ENCODE data around the gene PPM1F.

The PPM1F gene

GRCh38 chr22:21951062-21951461, 1.6 kb downstream of the PPM1F start:
- Histone ChIP-seq H3K18ac (ENCODE audit: low read depth in 1 of 2, low read length in 2 of 2) (no peak overlapping the region), H4K8ac (ENCODE audit: low read length) (no peak overlapping the region), H3K4me3 (ENCODE audit: insufficient read depth in 1 of 2, low read depth in 1 of 2, low read length in 2 of 2) (no peak overlapping the region), H3K79me1 (replicated peaks; ENCODE audit: low read length, poor library complexity, severe bottlenecking) (peaks cover 28% of the 10 kb centered on the region), H3K4me1 (ENCODE audit: control insufficient read depth, insufficient read depth, low read depth, low read length) (peaks cover 16% of the 10 kb centered on the region), H3K23ac (ENCODE audit: low read length in 2 of 2) (peak overlapping the region in 1 of 2 experiments; percentile 43), H2BK12ac (ENCODE audit: low read length in 2 of 2) (no peak overlapping the region), H4K91ac (ENCODE audit: low read length) (no peak overlapping the region), H2BK5ac (ENCODE audit: low read depth, low read length, poor library complexity, severe bottlenecking) (no peak overlapping the region), H3K4me2 (ENCODE audit: low read length, poor library complexity, severe bottlenecking) (no peak overlapping the region), H3K9me3 (ENCODE audit: control insufficient read depth, low read length) (no peaks in the 10 kb centered on the region), H3K27ac (ENCODE audit: low read length, poor library complexity, severe bottlenecking) (no peak overlapping the region), H2AK5ac (ENCODE audit: low read length, severe bottlenecking) (no peak overlapping the region), H3K27me3 (ENCODE audit: control insufficient read depth in 1 of 2, insufficient read depth in 1 of 2, low read length in 2 of 2) (no peaks in the 10 kb centered on the region), H3K9ac (ENCODE audit: low read length) (no peak overlapping the region), H2AFZ (ENCODE audit: low read depth, low read length) (no peak overlapping the region), H3K4ac (ENCODE audit: low read depth in 1 of 2, low read length in 2 of 2) (no peak overlapping the region), H3K14ac (ENCODE audit: low read length in 2 of 2) (no peak overlapping the region), H2BK15ac (ENCODE audit: low read depth, poor library complexity, severe bottlenecking) (no peak overlapping the region), H3K36me3 (ENCODE audit: control insufficient read depth in 1 of 2, insufficient read depth in 2 of 2, low read depth in 1 of 2, low read length in 2 of 2) (peaks cover 3 to 5% of the 10 kb centered on the region in 2 experiments), H2BK120ac (ENCODE audit: low read depth, low read length) (no peak overlapping the region)
- DNase-seq = no peak
- over 99% methylated on average over 6 of the region's 7 CpGs for WGBS

GRCh38 chr22:21949948-21950347, 2.7 kb downstream of the PPM1F start:
- Histone ChIP-seq H3K79me1 (replicated peaks; ENCODE audit: low read length, poor library complexity, severe bottlenecking) (peaks cover 38% of the 10 kb centered on the region), H4K91ac (ENCODE audit: low read length) (no peak overlapping the region), H3K4ac (ENCODE audit: low read depth in 1 of 2, low read length in 2 of 2) (no peak overlapping the region), H3K4me1 (ENCODE audit: control insufficient read depth, insufficient read depth, low read depth, low read length) (peaks cover 16% of the 10 kb centered on the region), H3K23ac (ENCODE audit: low read length in 2 of 2) (no peak overlapping the region), H3K27me3 (ENCODE audit: control insufficient read depth in 1 of 2, insufficient read depth in 1 of 2, low read length in 2 of 2) (no peaks in the 10 kb centered on the region), H2AFZ (ENCODE audit: low read depth, low read length) (no peak overlapping the region), H2BK12ac (ENCODE audit: low read length in 2 of 2) (peak overlapping the region in 1 of 2 experiments; percentile 7), H3K27ac (ENCODE audit: low read length, poor library complexity, severe bottlenecking) (no peak overlapping the region), H4K8ac (ENCODE audit: low read length) (no peak overlapping the region), H3K9ac (ENCODE audit: low read length) (no peak overlapping the region), H3K4me3 (ENCODE audit: insufficient read depth in 1 of 2, low read depth in 1 of 2, low read length in 2 of 2) (no peak overlapping the region), H3K18ac (ENCODE audit: low read depth in 1 of 2, low read length in 2 of 2) (no peak overlapping the region), H3K36me3 (ENCODE audit: control insufficient read depth in 1 of 2, insufficient read depth in 2 of 2, low read depth in 1 of 2, low read length in 2 of 2) (peaks cover 14 to 16% of the 10 kb centered on the region in 2 experiments), H3K4me2 (ENCODE audit: low read length, poor library complexity, severe bottlenecking) (no peak overlapping the region), H2AK5ac (ENCODE audit: low read length, severe bottlenecking) (no peak overlapping the region), H2BK120ac (ENCODE audit: low read depth, low read length) (no peak overlapping the region), H2BK5ac (ENCODE audit: low read depth, low read length, poor library complexity, severe bottlenecking) (no peak overlapping the region), H3K14ac (ENCODE audit: low read length in 2 of 2) (no peak overlapping the region), H2BK15ac (ENCODE audit: low read depth, poor library complexity, severe bottlenecking) (no peak overlapping the region), H3K9me3 (ENCODE audit: control insufficient read depth, low read length) (no peaks in the 10 kb centered on the region)
- 83% methylated on average over 1 of the region's 1 CpG for WGBS
- DNase-seq = no peak

DNA sequence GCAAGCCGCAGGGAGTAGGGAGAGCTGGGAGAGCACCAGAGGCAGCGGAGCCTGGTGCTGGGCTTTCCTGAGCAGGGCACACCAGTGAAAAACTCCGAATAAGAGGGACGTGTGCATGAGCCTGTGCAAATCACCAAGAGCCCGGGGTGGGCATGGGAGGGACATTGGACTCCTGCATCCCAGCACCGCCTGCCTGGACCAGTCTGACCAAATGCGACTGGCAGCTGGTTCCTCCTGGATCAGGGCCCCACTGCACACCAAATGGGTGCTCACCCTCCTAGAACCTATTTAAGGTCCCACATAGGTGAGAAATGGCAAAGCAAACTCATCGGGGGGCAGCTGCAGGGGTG, 3.1 kb downstream of the PPM1F start:
- Histone ChIP-seq H4K91ac (ENCODE audit: low read length) (no peak overlapping the region), H3K4ac (ENCODE audit: low read depth in 1 of 2, low read length in 2 of 2) (no peak overlapping the region), H3K36me3 (ENCODE audit: control insufficient read depth in 1 of 2, insufficient read depth in 2 of 2, low read depth in 1 of 2, low read length in 2 of 2) (peaks cover 18 to 20% of the 10 kb centered on the region in 2 experiments), H2BK5ac (ENCODE audit: low read depth, low read length, poor library complexity, severe bottlenecking) (no peak overlapping the region), H3K9ac (ENCODE audit: low read length) (peak overlapping the region; percentile 86), H3K27ac (ENCODE audit: low read length, poor library complexity, severe bottlenecking) (no peak overlapping the region), H2BK15ac (ENCODE audit: low read depth, poor library complexity, severe bottlenecking) (no peak overlapping the region), H3K23ac (ENCODE audit: low read length in 2 of 2) (no peak overlapping the region), H3K4me3 (ENCODE audit: insufficient read depth in 1 of 2, low read depth in 1 of 2, low read length in 2 of 2) (no peak overlapping the region), H3K18ac (ENCODE audit: low read depth in 1 of 2, low read length in 2 of 2) (no peak overlapping the region), H2AFZ (ENCODE audit: low read depth, low read length) (no peak overlapping the region), H3K9me3 (ENCODE audit: control insufficient read depth, low read length) (no peaks in the 10 kb centered on the region), H3K4me1 (ENCODE audit: control insufficient read depth, insufficient read depth, low read depth, low read length) (peaks cover 16% of the 10 kb centered on the region), H3K27me3 (ENCODE audit: control insufficient read depth in 1 of 2, insufficient read depth in 1 of 2, low read length in 2 of 2) (no peaks in the 10 kb centered on the region), H3K4me2 (ENCODE audit: low read length, poor library complexity, severe bottlenecking) (no peak overlapping the region), H3K79me1 (replicated peaks; ENCODE audit: low read length, poor library complexity, severe bottlenecking) (peaks cover 38% of the 10 kb centered on the region), H3K14ac (ENCODE audit: low read length in 2 of 2) (no peak overlapping the region), H2BK120ac (ENCODE audit: low read depth, low read length) (no peak overlapping the region), H2BK12ac (ENCODE audit: low read length in 2 of 2) (peak overlapping the region in 1 of 2 experiments; percentile 7), H2AK5ac (ENCODE audit: low read length, severe bottlenecking) (no peak overlapping the region), H4K8ac (ENCODE audit: low read length) (no peak overlapping the region)
- no peak for DNase-seq
- 96% methylated on average over 8 of the region's 8 CpGs for WGBS

DNA sequence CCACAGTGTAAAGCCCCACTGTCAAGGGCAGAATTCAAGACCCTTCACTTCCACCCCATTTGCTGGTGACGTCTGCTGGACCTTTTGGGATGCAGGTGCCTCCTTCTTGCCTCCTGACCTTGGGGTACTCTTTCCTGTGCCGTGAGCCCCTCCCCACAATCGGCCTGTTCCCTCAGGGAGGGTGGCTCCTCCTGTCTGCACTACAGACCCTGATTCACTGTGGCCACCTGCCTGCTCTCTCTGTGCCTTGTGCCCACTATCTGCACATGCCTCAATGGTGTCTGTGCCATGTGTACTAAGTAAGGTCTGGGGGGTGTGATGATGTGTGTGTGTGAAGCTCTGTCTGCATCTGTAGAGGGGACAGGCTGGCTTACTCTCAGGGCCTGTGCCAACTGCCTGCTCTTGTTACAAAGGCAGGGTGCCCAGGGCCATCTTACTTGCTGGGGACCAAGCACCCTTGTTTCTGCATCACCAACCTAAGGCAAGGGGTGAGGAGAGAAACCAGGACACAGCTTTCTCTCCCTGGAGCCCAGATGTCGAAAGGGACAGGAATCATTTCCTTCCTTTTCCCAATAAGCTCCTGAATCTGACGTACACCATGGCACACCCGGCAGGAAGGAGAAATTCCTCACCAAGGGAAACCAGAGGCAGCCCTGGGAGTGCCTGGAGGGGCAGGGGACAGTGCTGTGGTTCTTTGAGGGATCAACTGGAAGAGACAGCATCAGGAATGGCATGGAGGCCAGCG, 3.7 kb downstream of the PPM1F start:
- H3K18ac ChIP-seq (ENCODE audit: low read depth in 1 of 2, low read length in 2 of 2) = no peak overlapping the region
- peak overlapping the region; percentile 44 for H4K91ac ChIP-seq (ENCODE audit: low read length)
- peaks cover 21% of the 10 kb centered on the region for H3K4me1 ChIP-seq (ENCODE audit: control insufficient read depth, insufficient read depth, low read depth, low read length)
- H2BK12ac ChIP-seq (ENCODE audit: low read length in 2 of 2) = no peak overlapping the region
- H2BK5ac ChIP-seq (ENCODE audit: low read depth, low read length, poor library complexity, severe bottlenecking) = no peak overlapping the region
- no peak overlapping the region for H3K14ac ChIP-seq (ENCODE audit: low read length in 2 of 2)
- no peak overlapping the region for H2BK120ac ChIP-seq (ENCODE audit: low read depth, low read length)
- no peak overlapping the region for H2AK5ac ChIP-seq (ENCODE audit: low read length, severe bottlenecking)
- H4K8ac ChIP-seq (ENCODE audit: low read length) = no peak overlapping the region
- H2AFZ ChIP-seq (ENCODE audit: low read depth, low read length) = no peak overlapping the region
- H3K23ac ChIP-seq (ENCODE audit: low read length in 2 of 2) = no peak overlapping the region
- peaks cover 41% of the 10 kb centered on the region for H3K79me1 ChIP-seq (replicated peaks; ENCODE audit: low read length, poor library complexity, severe bottlenecking)
- no peak overlapping the region for H2BK15ac ChIP-seq (ENCODE audit: low read depth, poor library complexity, severe bottlenecking)
- H3K9me3 ChIP-seq (ENCODE audit: control insufficient read depth, low read length) = no peaks in the 10 kb centered on the region
- H3K27me3 ChIP-seq (ENCODE audit: control insufficient read depth in 1 of 2, insufficient read depth in 1 of 2, low read length in 2 of 2) = no peaks in the 10 kb centered on the region
- H3K4me3 ChIP-seq (ENCODE audit: insufficient read depth in 1 of 2, low read depth in 1 of 2, low read length in 2 of 2) = no peak overlapping the region
- no peak overlapping the region for H3K27ac ChIP-seq (ENCODE audit: low read length, poor library complexity, severe bottlenecking)
- no peak for DNase-seq
- no peak overlapping the region for H3K4me2 ChIP-seq (ENCODE audit: low read length, poor library complexity, severe bottlenecking)
- peak overlapping the region; percentile 86 for H3K9ac ChIP-seq (ENCODE audit: low read length)
- H3K4ac ChIP-seq (ENCODE audit: low read depth in 1 of 2, low read length in 2 of 2) = no peak overlapping the region
- 87% methylated on average over 6 of the region's 7 CpGs for WGBS
- peaks cover 22 to 26% of the 10 kb centered on the region in 2 experiments for H3K36me3 ChIP-seq (ENCODE audit: control insufficient read depth in 1 of 2, insufficient read depth in 2 of 2, low read depth in 1 of 2, low read length in 2 of 2)

Data from mesenchymal stem cell (in vitro differentiated cells and primary cell).